GM18507 (cell line): Measurements from ENCODE around the gene MAST1.
"Not testable (repeated sequence)": the region's sequence is repeated elsewhere in the genome, so short reads cannot be mapped to it uniquely, and the experiment has no call there.

ENCODE experiments used
- DNase-seq: peaks from one replicate; pipeline ENCODE4 v3.0.0; 2011; ENCODE audit warnings: low read depth; ENCODE audit not compliant: insufficient read length; ENCODE audit errors: extremely low spot score
- FAIRE-seq: peaks from 2 replicates; lab custom pipeline; 2011; peaks lifted over from hg19 to GRCh38; lab: Jason Lieb, UNC

Gene MAST1

DNA sequence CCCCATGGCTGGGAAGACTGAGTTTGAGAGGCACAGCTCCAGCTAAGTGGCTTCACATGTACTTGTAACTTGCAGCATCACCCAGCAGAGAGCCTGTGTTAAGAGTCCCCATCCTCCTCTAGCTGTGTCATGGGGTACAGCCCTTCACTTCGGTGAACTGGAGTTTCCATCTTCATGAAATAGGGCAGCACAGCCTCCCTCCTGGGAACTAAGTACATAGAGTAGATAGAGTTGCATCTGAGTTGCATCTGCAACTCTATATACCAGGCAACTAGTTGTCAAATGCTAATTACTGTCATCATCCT lies 37.9 kb upstream of the MAST1 start:
- DNase-seq = no peak
- no peak for FAIRE-seq

DNA sequence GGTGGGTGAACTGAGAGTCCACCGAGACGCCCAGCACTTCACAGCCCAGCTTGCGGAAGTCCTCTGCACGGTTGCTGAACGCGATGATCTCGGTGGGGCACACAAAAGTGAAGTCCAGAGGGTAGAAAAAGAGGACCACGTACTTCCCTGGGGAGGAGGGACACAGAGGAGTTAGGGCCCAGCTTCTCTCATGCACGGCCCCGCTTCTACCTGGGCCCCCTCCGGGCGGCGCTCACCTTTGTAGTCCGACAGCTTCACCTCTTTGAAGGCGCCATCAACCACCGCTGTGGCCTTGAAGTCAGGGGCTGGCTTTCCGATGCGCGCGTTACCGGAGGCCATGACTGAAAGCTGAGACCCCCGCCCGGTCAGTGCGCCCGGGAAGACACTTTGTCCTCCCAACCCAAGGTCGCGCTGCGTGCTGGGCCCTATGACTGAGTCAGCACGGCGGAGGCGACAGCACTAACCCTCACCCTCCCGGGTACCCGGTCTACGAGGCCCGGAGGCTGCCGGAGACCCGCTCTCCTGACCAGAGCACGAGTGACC lies 37.3 kb upstream of the MAST1 start:
- DNase-seq = no peak
- FAIRE-seq = no peak

DNA sequence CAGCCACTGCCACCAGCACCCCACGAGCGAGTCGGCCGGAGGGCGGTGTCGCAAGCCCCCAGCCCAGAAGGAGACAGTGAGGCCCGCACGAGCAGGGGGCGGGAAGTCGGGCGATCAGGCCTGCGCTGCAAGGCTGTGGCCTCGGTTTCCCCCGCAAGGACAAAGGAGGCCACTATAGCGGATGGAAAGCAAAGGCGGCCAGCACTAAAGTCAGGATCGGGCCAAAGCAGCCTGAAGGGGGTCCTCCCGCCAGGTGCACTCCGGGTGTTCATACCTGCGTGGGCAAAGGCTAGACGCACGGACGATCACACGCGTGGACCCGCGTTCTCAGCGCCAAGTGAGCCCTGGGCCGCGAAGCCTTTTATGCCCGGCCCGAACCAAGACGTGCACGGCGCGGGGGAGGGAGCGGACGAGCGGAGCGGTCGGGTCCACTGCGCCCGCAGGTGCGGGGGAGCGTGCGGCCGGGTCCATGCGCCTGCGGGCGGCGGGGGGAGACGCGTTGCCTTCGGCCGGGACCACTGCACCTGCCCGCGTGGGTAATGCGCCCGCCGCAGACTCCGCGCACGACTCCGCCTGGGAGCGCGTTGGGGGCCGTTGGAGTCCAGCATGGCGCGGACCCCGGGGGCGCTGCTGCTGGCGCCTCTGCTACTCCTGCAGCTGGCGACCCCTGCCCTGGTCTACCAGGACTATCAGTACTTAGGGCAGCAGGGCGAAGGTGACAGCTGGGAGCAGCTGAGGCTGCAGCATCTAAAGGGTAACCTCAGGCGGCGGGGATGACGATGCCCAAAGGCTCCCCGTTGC lies 36.6 kb upstream of the MAST1 start, which contains the start of the genes PRDX2 and THSD8:
Gene PRDX2 (minus strand): TSS at position 335 of the 801 bp plus-strand sequence. CDS start 539 bp downstream, outside the sequence.
Gene THSD8 (plus strand): TSS at position 604 of the 801 bp plus-strand sequence. CDS start 3 bp downstream, at position 607.
- no peak for FAIRE-seq
- DNase-seq = no peak

DNA sequence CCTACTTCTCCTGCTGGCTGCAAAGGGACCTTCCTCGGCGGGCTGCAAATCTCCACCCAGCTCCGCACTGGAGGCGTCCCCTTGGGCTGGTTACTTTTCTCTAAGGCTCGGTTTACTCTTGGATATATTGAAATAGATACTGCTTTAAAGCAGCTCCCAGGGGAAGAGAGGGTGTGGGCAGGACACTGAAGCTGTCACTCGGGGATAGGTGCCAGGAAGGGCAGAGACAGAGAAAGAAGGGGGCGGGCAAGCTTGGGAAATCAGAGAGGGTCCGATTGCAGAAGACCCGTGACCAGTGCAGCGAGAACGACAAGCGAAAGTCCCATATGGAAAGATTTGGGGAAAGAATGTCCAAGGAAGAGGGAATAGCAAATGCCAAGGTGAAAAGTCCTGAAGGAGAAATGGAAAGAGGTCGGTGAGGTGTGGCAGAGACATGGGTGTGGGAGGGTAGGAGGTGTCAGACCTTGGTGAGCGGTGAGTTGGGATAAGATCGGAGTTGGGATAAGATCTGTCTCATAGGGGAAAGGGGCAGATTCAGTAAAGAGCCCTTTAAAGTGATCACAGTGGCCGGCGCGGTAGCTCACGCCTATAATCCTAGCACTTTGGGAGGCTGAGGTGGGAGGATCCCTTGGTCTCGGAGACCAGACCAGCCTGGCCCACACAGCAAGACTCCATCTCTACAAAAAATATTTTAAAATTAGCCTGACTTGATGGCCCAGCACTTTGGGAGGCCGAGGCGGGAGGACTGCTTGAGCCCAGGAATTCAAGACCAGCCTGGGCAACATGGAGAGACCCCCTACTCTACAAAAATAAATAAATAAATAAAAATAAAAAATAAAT lies 35.8 kb upstream of the MAST1 start:
- FAIRE-seq = no peak

DNA sequence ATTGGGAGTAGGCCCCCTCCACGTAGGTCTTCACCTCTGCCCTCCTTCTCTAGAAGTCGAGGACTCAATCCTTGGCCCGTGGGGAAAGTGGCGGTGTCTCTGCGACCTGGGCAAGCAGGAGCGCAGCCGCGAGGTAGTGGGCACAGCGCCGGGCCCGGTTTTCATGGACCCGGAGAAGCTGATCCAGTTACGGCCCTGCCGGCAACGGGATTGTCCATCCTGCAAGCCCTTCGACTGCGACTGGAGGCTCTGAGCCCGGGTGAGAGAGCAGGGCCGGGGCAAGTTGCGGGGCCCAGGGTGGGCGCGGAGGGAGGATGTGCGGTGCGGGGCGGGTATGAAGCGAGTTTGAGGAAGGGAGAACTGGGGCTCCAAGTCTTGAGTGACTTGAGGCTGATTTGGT lies 34.3 kb upstream of the MAST1 start:
- DNase-seq = no peak
- no peak for FAIRE-seq

More for the DNA sequence above, 35.8 kb upstream of the MAST1 start:
- no peak for DNase-seq

DNA sequence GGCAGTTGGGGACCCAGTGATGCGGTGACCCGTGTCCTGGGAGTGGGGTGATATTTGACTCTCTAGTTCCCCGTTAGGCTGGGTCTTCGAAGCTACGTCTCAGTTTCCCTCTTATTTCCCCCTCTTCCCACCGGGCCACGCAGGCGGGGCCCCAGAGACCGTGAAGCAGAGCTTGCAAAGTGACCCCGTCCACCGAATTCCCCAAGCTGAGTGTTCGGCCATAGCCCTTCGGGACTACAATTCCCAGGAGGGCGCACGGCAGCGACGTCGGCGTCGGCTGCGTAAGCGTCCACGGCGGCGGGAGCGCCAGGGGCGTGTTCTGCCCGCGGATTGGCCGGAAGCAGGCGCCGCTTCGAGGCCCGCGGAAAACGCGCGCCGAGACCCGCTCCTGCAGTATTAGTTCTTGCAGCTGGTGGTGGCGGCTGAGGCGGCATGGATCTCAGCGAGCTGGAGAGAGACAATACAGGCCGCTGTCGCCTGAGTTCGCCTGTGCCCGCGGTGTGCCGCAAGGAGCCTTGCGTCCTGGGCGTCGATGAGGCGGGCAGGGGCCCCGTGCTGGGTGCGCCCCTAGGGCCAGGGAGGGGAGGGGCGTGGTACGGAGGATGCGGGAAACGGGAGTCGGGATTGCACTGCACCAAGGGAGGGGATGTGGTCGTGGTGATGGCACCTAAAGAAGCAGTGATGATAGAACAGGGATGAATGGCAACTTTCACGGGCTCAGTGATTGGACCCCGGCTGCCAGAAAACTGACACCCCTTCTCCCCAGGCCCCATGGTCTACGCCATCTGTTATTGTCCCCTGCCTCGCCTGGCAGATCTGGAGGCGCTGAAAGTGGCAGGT lies 31.9 kb upstream of the MAST1 start, which contains the start of gene RNASEH2A:
Gene RNASEH2A (plus strand): TSS at position 343 of the 840 bp plus-strand sequence. CDS start 90 bp downstream, at position 433.
- DNase-seq = peak; percentile 98
- FAIRE-seq = peak; percentile 94

DNA sequence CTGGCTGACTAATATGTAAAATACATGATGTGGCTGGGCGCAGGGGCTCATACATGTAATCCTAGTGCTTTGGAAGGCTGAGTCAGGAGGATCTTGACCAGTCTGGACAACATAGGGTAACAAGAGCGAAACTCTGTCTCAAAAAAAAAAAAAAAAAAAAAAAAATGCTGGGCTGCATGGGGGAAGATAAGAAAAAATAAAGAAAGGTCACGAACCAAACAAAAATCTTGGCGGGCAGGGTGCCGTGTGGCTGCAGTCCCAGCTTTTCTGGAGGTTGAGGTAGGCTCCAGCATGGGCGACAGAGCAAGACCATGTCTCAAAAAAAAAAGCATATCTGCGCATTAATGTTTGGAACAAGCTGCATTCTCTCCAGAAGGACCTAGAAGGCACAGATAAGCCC lies 23.2 kb upstream of the MAST1 start:
- no peak for FAIRE-seq
- no peak for DNase-seq

DNA sequence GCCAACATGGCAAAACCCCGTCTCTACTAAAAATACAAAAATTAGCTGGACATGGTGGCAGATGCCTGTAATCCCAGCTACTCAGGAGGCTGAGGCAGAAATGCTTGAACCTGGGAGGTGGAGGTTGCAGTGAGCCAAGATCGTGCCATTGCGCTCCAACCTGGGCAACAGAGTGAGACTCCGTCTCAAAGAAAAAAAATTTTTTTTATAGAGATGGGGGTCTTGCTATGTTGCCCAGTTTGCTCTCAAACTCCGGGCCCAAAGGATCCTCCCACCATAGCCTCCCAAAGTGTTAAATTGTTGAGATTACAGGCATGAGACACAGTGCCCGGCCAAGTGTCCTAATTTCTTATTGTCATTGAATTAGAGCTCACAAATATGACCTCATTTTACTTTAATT lies 21.1 kb upstream of the MAST1 start:
- not testable (repeated sequence) for DNase-seq, FAIRE-seq

DNA sequence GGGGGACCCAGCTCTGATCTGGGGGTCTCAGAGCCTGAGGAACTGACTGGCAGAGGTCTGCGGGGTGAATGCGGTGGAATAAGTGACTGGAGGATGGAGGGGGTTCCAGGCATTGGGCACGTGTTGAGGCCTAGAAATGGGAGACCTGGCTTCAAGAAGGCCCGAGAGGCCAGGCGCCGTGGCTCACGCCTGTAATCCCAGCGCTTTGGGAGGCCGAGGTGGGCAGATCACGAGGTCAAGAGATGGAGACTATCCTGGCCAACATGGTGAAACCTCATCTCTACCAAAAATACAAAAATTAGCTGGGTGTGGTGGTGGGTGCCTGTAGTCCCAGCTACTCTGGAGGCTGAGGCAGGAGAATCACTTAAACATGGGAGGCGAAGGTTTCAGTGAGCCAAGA lies 20.5 kb upstream of the MAST1 start:
- not testable (repeated sequence) for FAIRE-seq, DNase-seq

DNA sequence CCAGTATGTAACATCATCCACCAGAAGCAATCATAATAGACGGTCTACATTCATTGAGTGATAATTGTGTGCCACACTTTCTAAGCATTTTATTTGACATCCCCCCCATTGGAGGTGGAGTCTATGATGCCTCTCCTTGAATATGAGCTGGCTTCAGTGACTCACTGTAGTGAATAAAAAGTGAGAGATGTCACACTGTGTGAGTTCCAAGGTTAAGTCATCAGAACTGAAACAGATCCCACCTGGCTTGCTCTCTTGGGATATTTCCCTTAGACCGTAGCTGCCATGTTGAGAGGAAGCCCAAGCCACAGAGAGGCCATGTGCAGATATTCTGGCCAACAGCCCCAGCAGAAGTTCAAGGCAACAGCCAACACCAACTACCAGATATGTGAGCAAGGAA lies 16.6 kb upstream of the MAST1 start:
- DNase-seq (no peak), FAIRE-seq (no peak)

DNA sequence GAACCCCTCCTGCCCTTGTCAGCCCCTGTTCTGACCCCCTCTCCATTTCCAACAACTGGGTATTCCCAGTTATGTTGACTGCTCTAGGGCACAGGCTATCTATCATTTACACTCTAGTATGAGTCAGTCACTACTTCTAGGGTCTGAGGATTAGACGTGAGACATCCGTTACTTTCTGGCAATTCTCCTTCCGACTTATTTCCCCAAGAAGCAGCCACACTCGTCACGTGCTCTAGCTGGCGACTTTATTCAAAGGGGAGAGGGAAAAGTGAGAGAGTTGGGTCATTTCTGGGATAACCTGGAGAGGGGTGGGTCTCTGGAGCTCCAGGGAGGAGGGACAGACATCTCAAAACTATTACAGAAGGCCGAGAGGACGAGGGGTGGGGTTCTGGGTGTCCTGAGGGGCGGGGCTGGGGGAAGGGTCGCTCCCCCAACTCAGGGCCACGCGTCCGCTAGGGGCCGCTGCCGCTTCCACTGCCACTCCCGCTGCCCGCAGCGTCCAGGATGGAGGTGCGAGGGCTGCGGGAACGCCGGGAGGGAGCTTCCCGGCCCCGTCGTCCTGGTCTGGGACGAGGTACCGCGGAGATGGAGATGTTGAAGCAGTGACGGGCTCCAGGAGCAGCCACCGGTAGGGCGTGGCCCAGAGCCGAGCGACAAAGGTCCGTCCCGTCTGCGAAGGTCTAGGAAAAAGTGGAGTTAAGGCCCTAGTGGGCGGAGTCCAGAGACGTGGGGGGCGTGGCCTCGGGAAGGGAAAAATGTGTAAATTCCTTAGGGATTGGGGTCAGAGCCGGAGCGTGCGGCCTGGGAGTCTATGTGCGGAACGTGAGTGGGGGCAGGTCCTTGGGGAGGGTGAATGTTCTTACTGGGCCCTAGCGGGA lies 12.8 kb upstream of the MAST1 start:
- no peak for DNase-seq
- no peak for FAIRE-seq

DNA sequence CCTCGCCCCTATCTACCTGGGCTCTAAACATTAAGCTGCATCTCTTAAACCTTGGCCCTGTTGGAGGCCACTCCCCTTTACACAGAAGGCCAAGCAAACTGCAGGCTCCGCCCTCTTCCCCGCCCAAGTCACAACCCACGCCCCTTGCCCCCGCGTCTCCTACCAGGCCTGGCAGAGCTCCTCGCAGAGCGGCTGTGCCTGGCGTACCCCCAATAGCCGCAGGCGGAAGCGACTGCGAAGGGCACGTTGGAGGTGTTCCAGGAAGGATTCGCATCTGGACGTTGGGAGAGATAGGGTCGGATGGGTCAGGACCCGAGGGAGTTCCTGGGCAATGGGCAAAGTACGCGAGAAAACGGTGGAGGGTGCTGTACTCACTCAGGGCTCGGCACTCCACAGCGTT lies 9.8 kb upstream of the MAST1 start:
- DNase-seq = no peak
- FAIRE-seq = no peak

DNA sequence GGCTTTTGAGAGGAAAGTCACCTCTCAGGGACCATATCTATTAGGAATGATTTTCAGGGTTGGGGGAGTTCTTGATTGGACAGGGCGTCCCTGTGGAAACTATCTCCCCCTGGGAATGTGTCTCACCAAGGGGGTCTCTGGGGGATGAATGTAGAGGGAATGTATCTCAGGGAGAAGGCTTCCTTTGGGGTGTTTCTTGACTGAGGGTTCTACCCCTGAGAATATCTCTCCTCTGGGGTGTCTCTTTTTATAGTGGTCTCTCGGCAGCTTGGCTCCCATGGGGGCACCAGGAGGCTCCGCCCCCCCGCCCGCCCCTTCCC lies 4.9 kb upstream of the MAST1 start:
- DNase-seq = no peak
- FAIRE-seq = no peak

DNA sequence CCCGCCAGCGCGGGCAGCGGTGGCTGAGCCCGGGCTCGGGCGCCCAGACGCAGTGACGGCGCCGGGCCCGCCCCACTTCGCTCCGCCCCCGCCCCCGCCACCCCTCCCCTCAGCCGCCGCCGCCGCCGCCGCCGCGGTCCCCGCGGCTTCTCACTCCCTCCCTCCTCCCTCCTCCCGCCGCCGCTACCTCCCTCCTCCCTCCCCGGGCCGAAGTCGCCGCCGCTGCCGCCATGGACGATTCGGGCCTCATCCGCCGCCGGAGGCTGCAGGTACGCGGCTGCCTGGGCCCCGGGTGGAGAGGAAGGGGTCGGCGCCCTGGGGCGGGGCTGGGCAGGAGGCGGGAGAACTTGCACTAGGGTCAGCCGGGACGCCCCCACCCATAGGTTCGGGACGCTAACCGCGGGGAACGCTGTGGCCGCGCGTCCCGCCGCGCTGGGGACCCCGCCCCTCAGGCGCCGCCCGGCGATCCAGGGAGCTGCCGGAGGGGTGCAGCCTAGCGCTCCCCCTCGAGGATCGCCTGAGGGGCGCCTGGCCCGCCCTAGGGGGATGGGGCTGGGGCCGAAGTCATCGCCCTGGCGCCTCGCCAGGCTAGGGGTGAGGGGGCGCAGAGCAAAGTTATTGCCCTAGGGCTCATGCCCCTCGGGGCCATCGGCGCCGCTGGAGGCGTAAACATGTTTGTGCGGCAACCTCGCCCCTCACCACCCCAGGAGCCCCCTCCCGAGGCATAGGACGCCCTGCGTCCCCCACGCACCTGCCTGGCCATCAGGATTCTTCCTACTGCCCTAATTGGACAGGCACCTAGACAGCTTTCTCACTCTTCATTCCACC lies 4.4 kb upstream of the MAST1 start:
- no peak for DNase-seq
- no peak for FAIRE-seq

DNA sequence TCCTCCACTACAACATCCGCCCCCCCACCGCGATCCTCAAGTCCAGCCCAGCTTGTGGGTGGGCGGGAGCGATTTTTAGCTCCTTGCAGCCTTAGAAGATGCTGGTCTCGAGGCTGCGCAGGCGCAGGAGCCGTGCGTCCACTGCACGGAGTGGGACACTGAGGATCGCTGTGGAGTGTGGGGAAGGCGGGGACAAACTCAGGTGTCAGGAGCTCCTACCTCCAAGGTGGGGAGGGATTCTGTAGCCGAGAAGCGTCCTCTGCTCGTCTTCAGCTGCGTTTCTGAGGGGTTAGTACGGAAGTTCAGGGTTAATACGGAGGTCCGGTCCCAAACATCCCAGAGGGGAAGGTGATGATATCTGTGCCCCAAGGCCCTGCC lies 3.8 kb upstream of the MAST1 start, which contains the start of gene RTBDN:
Gene RTBDN (minus strand): TSS at position 14 of the 378 bp plus-strand sequence. CDS start 4,600 bp downstream, outside the sequence.
- DNase-seq (no peak), FAIRE-seq (no peak)

DNA sequence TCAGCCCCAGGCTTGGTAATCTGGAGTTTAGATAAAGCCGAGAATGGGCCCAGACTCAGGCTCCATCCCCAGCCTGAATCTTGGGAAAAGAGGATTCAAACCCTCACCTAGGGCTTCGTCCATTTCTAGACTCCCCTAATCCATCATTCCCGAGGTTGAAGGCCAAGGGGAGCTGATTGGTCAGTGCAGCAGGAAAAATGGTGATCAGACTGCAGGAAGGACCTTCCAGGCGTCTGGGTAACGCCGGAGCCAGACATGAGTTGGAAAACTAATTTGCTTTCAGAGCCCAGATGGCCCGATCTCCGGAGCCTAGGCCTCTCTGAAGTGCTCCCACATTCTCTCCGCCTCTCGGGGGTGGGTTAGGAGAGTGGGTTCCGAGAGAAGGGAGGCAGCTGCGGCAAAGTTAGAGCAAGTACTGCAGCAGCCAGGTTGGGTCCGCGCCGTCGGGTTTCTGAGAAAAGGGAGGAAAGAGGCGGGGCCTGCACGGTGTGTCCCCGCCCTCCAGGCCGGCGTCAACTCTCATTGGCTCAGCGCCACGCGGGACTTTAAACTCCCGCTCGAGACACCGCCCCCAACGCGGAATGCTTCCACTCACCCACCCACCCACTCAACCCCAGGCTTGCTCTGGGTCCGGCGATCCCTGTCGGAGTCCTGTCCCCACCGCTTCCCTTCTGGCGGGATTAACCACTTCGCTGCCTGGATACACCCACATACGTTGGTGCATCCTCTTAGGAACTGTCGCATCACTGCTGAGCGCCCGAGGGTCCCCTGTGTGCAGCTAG lies 3.1 kb upstream of the MAST1 start:
- FAIRE-seq (no peak), DNase-seq (no peak)

DNA sequence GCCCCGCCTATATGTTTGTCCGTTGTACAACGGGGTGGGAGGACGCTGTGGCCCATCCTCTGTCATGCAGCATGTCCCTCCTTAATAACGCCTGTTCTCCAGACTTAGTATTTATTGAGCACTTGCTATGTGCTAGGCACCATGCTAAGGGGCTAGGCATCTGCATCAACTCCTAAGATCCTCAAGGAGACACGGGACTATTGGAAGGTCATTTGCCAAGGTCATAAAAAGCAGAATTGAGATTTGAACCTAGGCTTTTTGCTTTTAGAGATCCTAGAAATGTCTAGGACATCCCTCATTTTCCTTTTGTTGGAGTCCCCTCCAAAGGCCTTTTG lies 1.8 kb upstream of the MAST1 start:
- no peak for FAIRE-seq
- no peak for DNase-seq
